Fibroblast of the aortic adventitia (primary cell): ENCODE data around the gene CHPT1. TPM values are rescaled to one million over a fixed set of nuclear protein-coding genes. Genes with fewer than 3 reads are reported as not detected.
A peak's percentile ranks its signal among the peaks of the same experiment; 100 is the strongest.

Source experiments
- DNase-seq: peaks from one replicate; pipeline ENCODE4 v3.0.0-alpha.2; 2010; ENCODE audit warnings: low read depth
- H3K4me3 ChIP-seq: 2 replicates; pipeline ENCODE4 v1.5.1; 2011; ENCODE audit warnings: low read depth, mild to moderate bottlenecking, control low read depth, low read length, moderate library complexity
- CTCF ChIP-seq: IDR thresholded peaks from 2 replicates; pipeline ENCODE4 v1.5.1; 2011; ENCODE audit warnings: mild to moderate bottlenecking, low read length, control low read depth, inconsistent platforms; ENCODE audit not compliant: insufficient read depth
- total RNA-seq: library from RNA; depleted of rRNA; stranded (reverse); fragments of >200 nt; gene quantifications from 2 replicates; pipeline ENCODE4 v1.2.3, GENCODE V29; 2012; ENCODE audit warnings: low replicate concordance

CHPT1 gene
- total RNA-seq, 1 donor = 27.4 TPM

DNA sequence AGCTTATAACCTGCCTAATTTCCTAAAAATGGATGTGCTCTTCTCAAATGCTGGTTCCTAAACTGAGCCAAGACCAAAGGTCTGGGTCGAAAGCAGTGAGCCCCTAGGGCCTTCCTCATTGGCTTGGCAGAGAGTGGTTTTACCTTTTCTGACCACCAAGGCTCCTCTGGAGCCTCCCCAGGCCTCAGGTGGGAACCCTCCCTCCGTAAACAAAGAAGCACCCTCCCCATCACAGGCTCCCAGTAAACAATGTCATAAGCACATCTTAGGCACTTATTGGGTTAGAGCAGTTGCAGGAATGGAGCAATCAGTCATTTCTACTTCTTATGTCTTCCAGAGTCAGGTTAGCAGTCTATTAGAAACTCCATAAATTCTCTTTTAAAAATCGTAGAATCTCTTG lies 6.0 kb downstream of the CHPT1 start:
- no peak for TF ChIP-seq CTCF
- no peak for DNase-seq

DNA sequence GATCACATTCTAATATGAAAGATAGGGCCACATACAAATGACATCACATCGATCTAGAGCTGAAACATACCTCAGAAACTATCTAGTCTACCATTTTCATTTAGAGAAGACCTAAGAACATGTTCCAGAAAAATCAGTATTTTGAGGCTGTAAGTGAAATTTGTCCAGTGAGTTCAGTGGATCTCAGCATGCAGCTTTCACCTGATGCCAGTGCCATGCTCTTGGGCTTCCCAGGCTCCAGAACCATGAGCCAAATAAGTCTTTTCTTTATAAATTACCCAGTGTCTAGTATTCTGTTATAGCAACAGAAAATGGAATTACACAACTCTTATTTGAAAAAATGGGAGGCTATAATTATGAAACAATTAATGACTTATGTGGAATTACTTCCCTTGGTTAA lies 9.0 kb downstream of the CHPT1 start:
- no peak overlapping the region for H3K4me3 ChIP-seq
- DNase-seq = no peak
- no peak for TF ChIP-seq CTCF

More for the DNA sequence above, 6.0 kb downstream of the CHPT1 start:
- H3K4me3 ChIP-seq = no peak overlapping the region

- DNase-seq = peak; percentile 42
- no peak overlapping the region for H3K4me3 ChIP-seq
- no peak for TF ChIP-seq CTCF
Observed at GRCh38 chr12:101707131-101707782, 9.8 kb downstream of the CHPT1 start.

DNA sequence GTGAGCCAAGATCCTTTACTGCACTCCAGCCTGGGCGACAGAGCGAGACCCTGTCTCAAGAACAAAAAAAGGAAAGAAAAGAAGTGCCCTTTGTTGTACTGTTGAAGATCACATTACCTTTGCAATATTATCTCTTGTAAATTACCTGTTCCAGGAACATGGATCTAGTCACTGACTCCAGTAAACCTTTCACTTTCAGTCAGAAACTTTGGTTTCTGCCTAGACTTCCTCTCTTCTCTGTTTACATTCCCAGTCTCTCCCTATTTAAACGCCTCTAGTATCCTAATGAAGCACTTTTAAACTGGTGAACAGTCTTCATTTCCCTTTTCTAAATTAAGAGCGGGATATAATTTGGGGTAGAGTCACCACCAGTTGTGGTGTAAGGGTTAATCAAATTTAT lies 12.8 kb downstream of the CHPT1 start:
- no peak for DNase-seq
- no peak overlapping the region for H3K4me3 ChIP-seq
- no peak for TF ChIP-seq CTCF

- H3K4me3 ChIP-seq = no peak overlapping the region
- DNase-seq = peak; percentile 4
- no peak for TF ChIP-seq CTCF
Observed at GRCh38 chr12:101713059-101713682, 15.7 kb downstream of the CHPT1 start.

GRCh38 chr12:101713930-101714329 lies 16.5 kb downstream of the CHPT1 start:
- no peak for TF ChIP-seq CTCF
- no peak overlapping the region for H3K4me3 ChIP-seq
- no peak for DNase-seq

DNA sequence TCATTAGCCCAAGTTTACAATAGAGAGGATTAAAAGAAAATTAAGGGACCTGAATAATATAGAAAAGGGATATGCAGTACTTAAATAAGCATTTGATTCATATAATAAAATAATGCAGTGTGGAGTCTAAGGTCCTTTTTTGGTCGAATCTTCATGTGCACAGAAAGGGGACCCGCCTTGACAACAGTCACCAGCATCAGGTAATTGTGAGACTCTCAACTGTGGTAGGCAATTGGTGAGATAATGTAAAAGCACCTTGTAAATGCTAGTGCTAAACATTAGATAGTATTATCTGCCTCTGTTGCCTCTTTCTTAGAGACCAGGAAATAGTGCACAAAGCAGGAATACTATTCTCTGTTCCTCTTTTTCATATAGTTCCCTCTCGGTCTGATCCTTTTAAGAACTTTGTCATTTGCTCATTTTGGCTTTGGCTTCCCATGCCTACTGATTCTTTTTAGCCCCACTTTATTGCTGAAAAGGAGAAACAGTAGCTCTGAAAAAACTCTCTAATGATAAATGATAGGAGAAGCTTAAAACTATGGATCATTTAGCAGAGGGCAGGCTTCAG lies 17.5 kb downstream of the CHPT1 start:
- no peak overlapping the region for H3K4me3 ChIP-seq
- DNase-seq = no peak
- no peak for TF ChIP-seq CTCF
